Stimulated activated CD8-positive, alpha-beta memory T cell treated with anti-CD3 and anti-CD28 coated beads, Interleukin-15, amount 100 ng/mL, for 48 hours (primary cell): ENCODE measurements around the gene GOLGA6A.
A peak's percentile ranks its signal among the peaks of the same experiment; 100 is the strongest.
"Not testable (repeated sequence)": the region's sequence is repeated elsewhere in the genome, so short reads cannot be mapped to it uniquely, and the experiment has no call there.

Source experiments
- DNase-seq, 2 donors: peaks; one replicate each; pipeline ENCODE4 v3.0.0-alpha.2; 2020; ENCODE audit warnings: low read depth in 2 of 2

GOLGA6A gene

GRCh38 chr15:74099963-74100733 is 17.8 kb upstream of the GOLGA6A start:
- peak; percentile 79 to 81 for DNase-seq

- not testable (repeated sequence) for DNase-seq
These were observed 14.6 kb upstream of the GOLGA6A start for GRCh38 chr15:74096753-74097474.

- not testable (repeated sequence) for DNase-seq
These were observed 13.3 kb upstream of the GOLGA6A start for GRCh38 chr15:74095610-74096009.

GRCh38 chr15:74094567-74094966 is 12.2 kb upstream of the GOLGA6A start:
- DNase-seq: not testable (repeated sequence)

- not testable (repeated sequence) for DNase-seq
These were observed 6.6 kb downstream of the GOLGA6A start for GRCh38 chr15:74075781-74076180.

GRCh38 chr15:74072614-74073337 is 9.6 kb downstream of the GOLGA6A start:
- DNase-seq: peak in 1 of 2 donors; percentile 18

- DNase-seq: not testable (repeated sequence)
These were observed 10.2 kb downstream of the GOLGA6A start for GRCh38 chr15:74072132-74072531.

GRCh38 chr15:74071645-74072044 is 10.7 kb downstream of the GOLGA6A start:
- not testable (repeated sequence) for DNase-seq

DNA sequence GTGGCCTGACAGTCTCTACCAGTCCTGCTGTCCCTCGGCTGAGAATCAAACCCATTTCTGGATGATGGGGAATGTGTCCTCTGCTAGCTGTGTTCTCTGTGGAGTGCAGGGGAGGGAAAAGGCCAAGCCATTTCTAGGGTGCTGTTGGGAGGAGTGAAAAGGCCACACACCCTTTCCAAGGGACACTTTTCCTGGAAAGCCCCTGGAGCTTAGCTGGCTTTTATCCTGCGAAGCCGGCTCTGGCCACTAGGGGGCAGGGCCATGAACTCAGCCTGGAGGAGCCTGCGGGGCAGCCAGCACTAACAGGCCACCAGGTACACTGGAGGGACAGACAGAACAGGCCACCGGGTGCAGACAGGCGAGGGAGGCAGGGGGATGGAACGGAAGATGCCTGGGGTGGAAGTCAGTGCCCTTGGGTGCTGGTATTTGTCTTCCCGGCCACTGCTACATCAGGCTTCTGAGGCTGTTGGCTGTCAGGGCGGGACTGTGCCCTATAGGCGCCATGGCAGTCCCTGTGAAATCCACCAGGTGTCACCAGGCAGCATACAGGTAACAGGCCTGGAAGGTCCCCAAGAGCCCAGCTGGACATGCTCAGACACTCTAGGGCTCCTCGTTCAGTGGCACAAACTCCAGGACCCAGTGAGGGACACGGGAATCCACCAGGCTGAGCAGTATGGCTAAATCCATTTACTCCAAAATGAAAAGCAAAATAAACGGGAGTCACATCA is 16.5 kb downstream of the GOLGA6A start:
- DNase-seq: peak; percentile 8 to 11

GRCh38 chr15:74064822-74065221 is 17.5 kb downstream of the GOLGA6A start:
- not testable (repeated sequence) for DNase-seq

DNA sequence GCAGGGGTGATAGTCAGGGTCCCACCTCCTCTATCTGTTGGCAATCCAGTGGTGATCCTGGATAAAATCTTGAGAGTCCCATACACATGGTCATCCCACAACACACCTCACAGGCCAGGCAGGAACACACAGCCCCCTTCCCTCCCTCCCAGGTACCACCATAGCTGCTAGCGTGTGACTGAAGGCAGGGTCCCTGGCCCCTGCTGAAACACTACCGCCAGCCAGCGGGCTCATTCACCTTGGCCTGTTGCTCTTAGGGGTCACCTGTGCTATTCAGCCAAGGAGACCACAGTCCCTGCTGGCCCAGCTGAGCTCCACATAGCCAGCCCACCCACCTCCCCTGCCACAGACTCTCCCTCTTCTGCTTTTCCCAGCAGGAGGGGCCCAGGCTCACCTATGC is 18.2 kb downstream of the GOLGA6A start:
- not testable (repeated sequence) for DNase-seq

DNA sequence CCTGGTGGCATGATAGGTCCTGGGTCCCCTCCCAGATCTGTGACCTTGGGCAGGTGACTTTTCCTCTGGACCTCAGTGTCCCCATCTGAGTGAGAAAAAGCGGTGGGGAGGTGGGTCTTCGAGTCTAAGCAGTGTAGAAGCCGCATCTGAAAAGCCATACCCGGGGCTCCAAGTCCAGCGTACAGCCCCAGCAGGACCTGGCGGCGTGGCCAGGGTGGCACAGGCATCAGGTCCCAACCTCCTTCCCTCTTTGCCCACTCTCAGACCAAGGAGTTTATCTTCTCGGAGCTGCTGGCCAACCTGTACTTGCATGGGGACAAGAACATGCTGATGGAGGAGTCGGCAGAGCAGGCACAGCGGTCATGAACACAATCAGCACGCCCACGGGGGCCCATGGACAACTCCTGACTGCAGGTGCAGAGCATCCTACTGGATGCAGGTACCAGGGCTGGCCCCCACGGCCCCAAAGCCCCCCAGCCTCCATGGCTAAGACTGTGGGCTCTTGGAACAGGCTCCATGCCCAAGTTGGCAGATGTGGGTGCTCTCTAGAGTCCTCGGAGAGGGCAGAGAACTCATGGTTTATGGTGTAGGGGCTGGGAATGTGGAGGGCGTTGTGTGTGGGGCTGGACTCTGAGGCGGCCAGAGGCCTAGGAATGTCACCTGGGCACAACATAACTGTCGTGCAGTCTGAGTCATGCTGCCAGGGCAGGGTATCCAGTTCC is 18.8 kb downstream of the GOLGA6A start:
- DNase-seq: not testable (repeated sequence)

GRCh38 chr15:74062671-74063070 is 19.7 kb downstream of the GOLGA6A start:
- DNase-seq: no peak

DNA sequence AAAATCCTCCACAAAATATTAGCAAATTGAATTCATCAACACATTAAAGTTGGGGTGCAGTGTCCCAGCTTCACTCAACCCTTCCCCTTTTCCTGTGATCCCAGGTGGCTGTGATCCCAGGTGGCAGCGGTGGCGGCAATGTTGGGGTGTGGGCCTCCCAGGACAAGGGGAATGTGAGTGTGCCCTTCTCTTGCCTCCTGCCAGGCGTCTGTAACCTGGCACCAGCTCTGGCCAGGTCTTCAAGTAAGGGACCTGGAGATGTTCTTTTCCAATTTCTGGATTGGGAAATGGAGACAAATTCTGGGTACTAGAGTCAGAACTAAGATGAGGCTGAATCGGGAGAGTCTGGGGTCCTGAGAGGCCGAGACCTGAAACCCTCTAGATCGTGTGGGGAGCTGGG is 20.1 kb downstream of the GOLGA6A start:
- DNase-seq: no peak

GRCh38 chr15:74060251-74060650 is 22.1 kb downstream of the GOLGA6A start:
- DNase-seq: no peak

DNA sequence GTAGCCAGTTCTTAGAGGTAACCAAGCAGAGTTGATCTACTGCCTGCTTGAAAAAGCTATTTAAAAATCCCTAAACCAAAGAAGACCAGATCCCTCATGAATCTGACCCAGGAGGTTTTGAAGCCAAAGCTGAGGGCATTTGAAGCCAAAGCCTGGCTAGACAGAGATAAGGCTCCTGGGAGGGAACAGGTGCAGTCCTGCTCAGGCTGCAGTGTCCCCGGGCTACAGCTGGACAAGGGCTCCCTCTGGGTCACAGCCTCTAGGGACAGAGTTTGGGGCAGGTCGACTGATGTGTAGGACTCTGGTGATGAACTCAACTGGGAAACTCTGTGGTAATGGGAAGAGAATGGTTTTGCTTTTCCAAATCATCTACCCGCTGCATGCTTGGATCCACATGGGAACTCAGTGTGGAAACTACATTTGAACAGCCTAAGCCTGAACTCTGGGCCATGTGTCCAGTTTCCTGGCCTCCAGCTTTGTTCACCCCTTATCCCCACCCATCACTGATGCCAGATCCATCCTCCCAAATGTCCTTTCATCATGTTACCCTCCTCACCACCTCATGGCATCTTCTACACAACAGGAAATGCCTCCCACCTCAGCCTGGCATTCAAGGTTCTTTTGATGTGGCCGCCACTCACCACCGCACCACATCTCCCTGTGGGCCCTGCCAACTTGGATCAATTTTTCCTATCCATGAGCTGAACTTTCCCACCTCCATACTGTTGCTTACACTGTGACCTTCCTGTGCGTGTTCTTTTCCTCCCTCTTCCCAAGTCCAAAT is 23.1 kb downstream of the GOLGA6A start:
- DNase-seq: not testable (repeated sequence)

DNA sequence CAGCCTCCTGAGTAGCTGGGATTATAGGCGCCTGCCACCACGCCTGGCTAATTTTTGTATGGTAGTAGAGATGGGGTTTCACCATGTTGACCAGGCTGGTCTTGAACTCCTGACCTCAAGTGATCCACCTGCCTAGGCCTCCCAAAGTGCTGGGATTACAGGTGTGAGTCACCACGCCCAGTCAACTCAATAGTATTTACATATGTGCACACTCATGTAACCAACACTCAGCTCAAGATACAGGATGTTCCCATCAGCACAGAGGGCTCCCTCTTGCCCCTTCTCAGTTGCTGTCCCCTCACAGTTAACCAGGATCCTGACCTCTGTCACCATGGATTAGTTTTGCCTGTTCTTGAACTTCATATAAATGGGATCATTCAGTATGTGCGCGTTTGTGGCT is 26.0 kb downstream of the GOLGA6A start:
- DNase-seq: not testable (repeated sequence)

DNA sequence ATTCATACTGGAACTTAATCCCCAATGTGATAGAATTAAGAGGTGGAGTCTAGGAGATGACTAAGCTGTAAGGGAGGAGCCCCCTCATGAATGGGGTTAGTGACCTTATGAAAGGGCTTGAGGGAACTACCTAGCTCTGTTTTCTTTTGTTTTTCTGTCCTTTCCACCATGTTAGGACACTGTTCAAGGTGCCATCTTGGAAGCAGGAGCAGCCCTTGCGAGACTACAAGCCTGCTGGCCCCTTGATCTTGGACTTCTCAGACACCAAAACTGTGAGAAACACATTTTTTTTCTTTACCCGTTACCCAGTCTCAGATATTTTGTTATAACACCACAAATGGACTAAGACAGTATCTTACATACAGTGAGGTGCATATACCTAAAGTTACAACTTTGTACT is 26.5 kb downstream of the GOLGA6A start:
- no peak for DNase-seq

- DNase-seq: peak; percentile 44 to 48
These were observed 28.3 kb downstream of the GOLGA6A start for GRCh38 chr15:74053941-74054529.

- DNase-seq: no peak
These were observed 28.8 kb downstream of the GOLGA6A start for GRCh38 chr15:74053517-74053916.
